C1 segment of cervical spinal cord (tissue), 14 donors: ENCODE measurements around the gene CD84.
"Not testable (repeated sequence)": the region's sequence is repeated elsewhere in the genome, so short reads cannot be mapped to it uniquely, and the experiment has no call there.

Experiments
- DNase-seq, 14 donors: peaks; one replicate each; lab custom pipeline; 2025; lab: John Stamatoyannopoulos, UW

Gene CD84

GRCh38 chr1:160575112-160575664 is 4.1 kb downstream of the CD84 start:
- DNase-seq: peak in 6 of 14 donors; percentile 9 to 35 (median 20)

DNA sequence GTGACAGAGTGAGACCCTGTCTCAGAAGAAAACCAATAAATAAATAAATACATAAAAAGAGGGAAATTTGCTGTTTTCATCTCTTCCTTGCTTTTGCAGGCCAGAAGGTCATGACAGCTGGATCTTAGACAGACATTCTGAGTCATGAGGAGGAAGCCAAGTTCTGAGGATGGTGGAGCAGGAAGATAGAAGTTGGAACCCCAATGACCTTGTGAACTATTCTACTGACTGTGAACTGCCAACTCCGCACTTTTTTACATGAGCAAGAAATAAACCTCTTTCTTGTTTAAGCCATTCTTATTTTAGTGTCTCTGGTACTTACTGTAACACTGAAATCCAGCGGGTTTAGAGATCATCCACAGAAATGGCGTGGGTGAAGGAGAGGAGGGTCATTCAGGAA is 8.5 kb downstream of the CD84 start:
- no peak for DNase-seq

DNA sequence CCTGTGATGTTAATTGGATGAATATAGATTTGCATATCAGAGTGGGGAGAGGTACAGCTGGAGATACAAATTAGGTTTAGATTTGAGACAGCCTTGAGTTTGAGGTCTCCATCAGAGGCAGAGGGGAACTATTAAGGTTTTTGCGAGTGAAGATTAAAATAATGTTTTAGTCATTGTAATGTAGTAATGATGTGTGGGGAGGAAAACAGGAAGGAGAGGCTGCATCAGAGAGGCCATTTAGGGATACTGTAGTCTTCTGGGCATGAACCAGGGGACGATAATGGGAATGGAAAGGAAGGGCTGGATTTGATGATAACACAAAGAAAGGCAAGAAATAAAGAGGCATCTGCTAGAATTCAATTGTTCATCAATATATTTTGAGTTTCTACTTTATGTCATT is 9.5 kb downstream of the CD84 start:
- no peak for DNase-seq

DNA sequence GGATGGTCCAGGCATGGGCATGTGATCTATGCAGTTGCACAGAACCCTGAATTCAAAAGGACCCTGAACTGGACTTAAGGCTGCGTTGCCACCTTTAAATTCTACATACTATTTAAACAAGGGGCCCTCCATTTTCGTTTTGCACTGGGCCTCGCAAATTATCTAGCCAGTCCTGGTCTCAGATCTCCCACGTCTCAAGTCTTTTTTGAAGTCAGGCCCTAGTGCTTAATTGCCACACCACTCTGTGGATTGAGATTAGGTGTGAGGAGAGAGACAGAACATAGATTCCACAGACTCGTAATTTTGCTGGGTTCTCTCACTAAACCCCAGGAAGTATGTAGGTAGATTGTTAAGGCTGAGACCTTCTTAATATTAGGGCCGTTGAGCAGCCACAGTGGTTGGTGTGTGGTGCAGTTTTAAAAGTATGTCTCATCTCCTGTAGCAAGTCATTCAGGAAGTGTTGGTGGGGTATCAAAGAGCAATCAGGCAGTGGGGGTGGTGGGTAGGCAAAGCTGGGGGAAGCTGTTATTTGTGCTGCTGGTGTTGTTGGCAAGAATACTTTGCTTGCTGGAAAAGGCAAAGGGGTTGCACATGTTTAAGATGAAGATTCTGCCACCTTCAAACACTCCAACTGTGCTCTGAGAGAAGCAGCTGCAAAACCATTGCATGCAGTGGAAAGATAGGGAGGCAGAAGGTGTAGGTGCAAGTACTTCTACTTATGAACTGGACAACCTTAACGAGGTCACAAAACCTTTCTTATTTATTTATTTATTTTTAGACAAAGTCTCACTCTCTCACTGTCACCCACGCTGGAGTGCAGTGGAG is 11.2 kb downstream of the CD84 start:
- DNase-seq: no peak

DNA sequence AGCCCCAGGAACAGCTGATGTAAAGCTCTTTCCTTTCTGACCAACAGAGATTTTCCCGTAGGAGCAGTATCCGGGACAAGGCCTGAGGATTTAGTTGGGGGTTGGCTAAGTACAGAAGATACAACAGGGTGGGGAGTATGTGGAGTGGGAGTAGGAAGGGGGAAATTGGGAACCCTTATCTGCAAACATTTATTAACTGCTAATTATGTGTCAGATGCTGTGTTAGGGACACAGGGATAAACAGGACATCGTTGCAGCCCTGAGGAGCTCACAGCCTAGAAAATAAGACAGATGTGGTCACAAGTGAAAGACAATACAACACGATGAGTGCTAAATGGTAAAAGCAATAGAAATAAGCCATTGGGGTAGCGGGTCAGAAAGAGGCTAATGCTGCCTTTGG is 12.0 kb downstream of the CD84 start:
- no peak for DNase-seq

DNA sequence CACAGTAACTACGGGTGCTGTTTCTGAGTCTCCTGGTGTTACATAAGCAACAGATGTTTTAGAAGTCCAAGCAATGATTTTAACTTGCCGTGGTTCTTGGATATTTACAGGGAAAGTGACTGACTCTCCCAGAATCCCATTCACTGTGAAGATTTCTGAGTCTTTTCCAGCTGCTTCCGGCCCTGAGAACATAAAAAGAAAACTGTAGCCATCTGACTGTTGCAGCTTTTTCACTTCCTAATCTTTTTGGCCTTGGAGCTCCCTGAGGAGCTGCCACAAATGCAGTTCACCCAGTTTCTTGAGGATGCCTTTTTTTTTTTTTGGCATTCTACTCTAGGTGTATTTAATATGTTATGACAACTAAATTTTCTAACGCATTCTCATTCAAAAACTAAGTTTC is 13.7 kb downstream of the CD84 start:
- no peak for DNase-seq

GRCh38 chr1:160563230-160563629 is 16.1 kb downstream of the CD84 start:
- DNase-seq: not testable (repeated sequence)

DNA sequence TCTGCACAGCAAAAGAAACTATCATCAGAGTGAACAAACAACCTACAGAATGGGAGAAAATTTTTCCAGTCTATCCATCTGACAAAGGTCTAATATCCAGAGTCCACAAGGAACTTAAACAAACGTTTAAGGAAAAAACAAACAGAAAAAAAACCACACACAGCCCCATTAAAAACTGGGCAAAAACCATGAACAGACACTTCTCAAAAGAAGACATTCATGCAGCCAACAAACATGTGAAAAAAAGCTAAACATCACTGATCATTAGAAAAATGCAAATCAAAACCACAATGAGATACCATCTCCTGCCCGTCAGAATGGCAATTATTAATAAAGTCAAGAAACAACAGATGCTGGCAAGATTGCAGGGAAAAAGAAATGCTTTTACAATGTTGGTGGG is 16.6 kb downstream of the CD84 start:
- not testable (repeated sequence) for DNase-seq

- DNase-seq: no peak
Measured at GRCh38 chr1:160560806-160561205, 18.5 kb downstream of the CD84 start.

- no peak for DNase-seq
Measured at GRCh38 chr1:160560045-160560705, 19.1 kb downstream of the CD84 start.

DNA sequence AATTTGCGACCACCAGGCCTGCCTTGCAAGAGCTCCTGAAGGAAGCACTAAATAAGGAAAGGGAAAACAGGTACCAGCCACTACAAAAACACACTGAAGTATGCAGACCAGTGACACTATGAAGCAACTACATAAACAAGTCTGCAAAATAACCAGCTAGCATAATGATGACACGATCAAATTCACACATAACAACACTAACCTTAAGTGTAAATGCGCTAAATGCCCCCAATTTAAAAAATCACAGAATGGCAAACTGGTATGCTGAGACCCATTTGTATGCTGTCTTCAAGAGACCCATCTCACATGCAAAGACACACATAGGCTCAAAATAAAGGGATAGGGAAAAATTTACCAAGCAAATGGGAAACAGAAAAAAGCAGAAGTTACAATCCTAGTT is 19.9 kb downstream of the CD84 start:
- not testable (repeated sequence) for DNase-seq

- no peak for DNase-seq
Measured at GRCh38 chr1:160558660-160559380, 20.5 kb downstream of the CD84 start.

DNA sequence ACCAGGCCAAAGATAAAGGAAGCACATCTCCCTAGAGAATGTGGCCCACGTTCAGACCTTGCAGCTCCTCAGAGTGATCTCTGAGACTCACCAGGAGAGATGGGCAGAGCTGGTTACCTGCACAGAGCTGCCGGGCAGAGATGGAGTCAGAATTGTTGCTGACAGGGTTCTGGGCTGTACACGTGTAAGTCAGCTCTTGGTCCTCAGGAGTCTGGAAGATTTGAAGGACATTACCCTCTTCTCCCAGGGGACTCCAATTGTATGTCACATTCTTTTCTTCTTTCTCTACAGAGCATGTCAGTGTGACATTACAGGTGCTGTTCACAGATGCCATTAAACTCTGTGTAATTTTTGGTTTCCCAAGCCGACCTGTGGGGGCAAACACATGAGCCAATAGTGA is 25.5 kb downstream of the CD84 start:
- DNase-seq: peak in 1 of 14 donors; percentile 42

DNA sequence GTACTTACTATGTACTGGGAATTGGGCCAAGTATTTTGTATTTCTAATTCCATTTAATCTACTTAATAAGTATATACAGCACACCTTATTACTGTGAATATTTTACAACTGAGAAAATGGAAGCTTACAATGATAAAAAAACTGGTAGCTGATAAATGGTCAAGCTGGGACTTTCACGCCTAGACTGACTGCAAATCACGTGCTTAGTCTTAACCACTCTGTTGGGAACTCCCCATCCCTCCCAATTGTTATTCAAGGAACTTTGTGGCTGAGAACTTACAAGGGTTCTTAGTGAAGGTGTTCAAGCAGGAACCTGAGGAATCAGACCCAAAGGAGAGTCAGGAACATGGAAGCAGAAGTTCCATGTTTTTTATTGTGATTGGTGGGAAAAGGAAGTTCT is 26.9 kb downstream of the CD84 start:
- no peak for DNase-seq

DNA sequence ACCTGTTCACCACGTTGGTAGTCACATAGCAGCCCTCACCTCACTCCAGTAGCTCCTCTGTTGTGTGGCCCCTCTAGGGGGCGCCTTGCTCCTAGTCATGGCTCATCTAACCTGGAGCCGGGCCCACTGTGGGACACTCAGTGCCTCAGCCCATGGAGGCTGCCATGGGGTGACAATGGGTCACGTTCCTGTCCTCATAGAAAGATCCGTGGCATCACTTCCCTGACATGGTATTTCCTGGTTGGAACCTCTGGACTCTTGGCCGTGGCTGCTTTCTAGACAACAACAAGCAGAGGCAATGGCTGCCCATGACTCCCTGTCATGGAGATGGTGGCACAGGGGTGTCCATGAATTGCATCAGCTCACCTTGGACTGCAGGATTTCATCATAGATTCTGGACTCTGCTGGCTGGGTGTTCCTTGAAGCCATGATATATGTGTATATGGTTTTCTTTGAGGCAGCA is 28.7 kb downstream of the CD84 start:
- no peak for DNase-seq

DNA sequence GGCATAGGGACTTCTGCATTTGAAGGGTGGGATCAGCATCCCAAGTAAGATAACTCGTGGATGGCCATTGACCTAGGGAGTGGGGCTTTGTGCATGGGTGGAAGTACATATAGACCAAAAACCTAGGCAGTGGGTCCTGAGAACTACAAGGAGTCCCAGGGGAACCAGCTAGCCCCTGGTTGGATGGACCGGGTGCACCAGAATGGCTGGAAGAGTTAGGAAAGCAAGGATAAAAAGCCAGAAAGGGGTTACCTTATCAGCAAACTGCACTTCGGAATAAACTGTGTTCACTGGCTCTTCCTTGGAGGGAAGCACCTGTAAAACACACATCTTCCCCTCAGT is 29.7 kb downstream of the CD84 start:
- DNase-seq: no peak

GRCh38 chr1:160548960-160549664 is 30.2 kb downstream of the CD84 start:
- DNase-seq: peak in 1 of 14 donors; percentile 98

GRCh38 chr1:160548183-160548582 is 31.1 kb downstream of the CD84 start:
- DNase-seq: peak in 1 of 14 donors; percentile 62

DNA sequence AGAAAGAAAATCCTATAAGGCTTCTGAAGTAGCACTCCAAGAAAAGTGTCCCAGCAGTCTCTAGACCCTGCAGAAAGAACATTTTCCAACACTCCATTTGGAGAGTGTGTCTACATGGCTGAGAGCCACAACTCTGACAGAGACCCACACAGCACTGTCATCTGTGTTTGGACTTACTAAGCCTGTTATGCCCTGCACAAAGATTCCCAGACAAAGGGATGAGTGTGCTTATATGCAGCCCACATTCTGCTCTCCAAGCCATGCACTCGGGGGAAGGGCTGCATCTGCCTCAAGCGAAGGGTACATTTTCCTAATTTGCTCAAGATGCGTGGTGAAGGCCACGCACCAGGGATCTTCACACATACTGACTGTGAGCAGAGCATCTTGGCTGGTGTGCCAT is 31.9 kb downstream of the CD84 start:
- DNase-seq: peak in 1 of 14 donors; percentile 70

DNA sequence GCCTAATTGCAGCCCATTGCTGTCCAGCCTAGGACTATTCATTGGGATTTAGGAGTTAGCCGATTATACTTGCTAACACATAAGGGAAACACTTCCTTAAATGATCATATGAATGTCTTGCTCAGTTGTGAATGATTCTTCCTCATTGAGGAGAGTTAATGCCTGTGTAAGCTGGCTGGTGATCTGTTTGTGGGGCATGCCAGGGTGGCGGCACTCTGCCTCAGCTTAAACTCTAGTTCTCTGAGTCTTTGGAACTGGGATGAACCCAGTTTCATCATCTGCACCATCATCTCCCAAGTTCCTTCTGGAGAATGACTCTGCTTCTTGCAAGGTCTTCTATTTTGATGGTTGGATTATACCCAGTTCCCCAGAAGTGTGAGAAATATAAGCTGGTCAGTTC is 32.4 kb downstream of the CD84 start:
- no peak for DNase-seq

GRCh38 chr1:160544647-160545046 is 34.6 kb downstream of the CD84 start:
- DNase-seq: peak in 1 of 14 donors; percentile 16
